GM21447 (cell line): ENCODE data around the gene QRFP.

Experiments used
- ATAC-seq: cut with Tn5 transposase; IDR thresholded peaks from one replicate; pipeline ENCODE4 v1.9.1; 2021; ENCODE audit not compliant: unreplicated experiment

QRFP gene

GRCh38 chr9:130896233-130897014 is at the start of gene QRFP:
QRFP (minus strand) TSS chr9:130896812; CDS start chr9:130893838, 2,974 bp downstream.
- no peak for ATAC-seq

- no peak for ATAC-seq
Observed at GRCh38 chr9:130945173-130945572, 48.6 kb upstream of the QRFP start.

GRCh38 chr9:130944510-130945058 is 48.0 kb upstream of the QRFP start:
- ATAC-seq: no peak

- no peak for ATAC-seq
Observed at GRCh38 chr9:130943777-130944176, 47.2 kb upstream of the QRFP start.

GRCh38 chr9:130943221-130943620 is 46.6 kb upstream of the QRFP start:
- ATAC-seq: no peak

- ATAC-seq: no peak
Observed at GRCh38 chr9:130942679-130943078, 46.1 kb upstream of the QRFP start.

- no peak for ATAC-seq
Observed at GRCh38 chr9:130942084-130942483, 45.5 kb upstream of the QRFP start.

GRCh38 chr9:130940693-130941576 is 44.3 kb upstream of the QRFP start:
- ATAC-seq: no peak

- no peak for ATAC-seq
Observed at GRCh38 chr9:130940027-130940549, 43.5 kb upstream of the QRFP start.

- no peak for ATAC-seq
Observed at GRCh38 chr9:130939405-130940026, 42.9 kb upstream of the QRFP start.

- ATAC-seq: no peak
Observed at GRCh38 chr9:130938652-130939404, 42.2 kb upstream of the QRFP start, which contains the start of gene FIBCD1. FIBCD1 (minus strand) TSS chr9:130939247; CDS start chr9:130938607, 640 bp downstream.

GRCh38 chr9:130938184-130938651 is 41.6 kb upstream of the QRFP start:
- no peak for ATAC-seq

- ATAC-seq: no peak
Observed at GRCh38 chr9:130937146-130938076, 40.8 kb upstream of the QRFP start.

- ATAC-seq: no peak
Observed at GRCh38 chr9:130936285-130937117, 39.9 kb upstream of the QRFP start.

GRCh38 chr9:130935648-130936271 is 39.1 kb upstream of the QRFP start:
- ATAC-seq: no peak

GRCh38 chr9:130934702-130935647 is 38.4 kb upstream of the QRFP start:
- no peak for ATAC-seq

GRCh38 chr9:130934246-130934645 is 37.6 kb upstream of the QRFP start:
- no peak for ATAC-seq
